Measurements from ENCODE around the gene RORC. TPM values are rescaled to one million over a fixed set of nuclear protein-coding genes. Genes with fewer than 3 reads are reported as not detected.

RORC gene
- total RNA-seq, 1 donor from 2014 or later: 0.45 TPM

Other genes starting within 250 kb of the RORC start
- gene SNX27, start 219.8 kb downstream of the RORC start, total RNA-seq: 60.4 TPM
- 0.36 TPM for gene CELF3, start 115.0 kb downstream of the RORC start, total RNA-seq
- gene RIIAD1, start 110.3 kb downstream of the RORC start, total RNA-seq: 1.1 TPM
- gene MRPL9, start 68.3 kb downstream of the RORC start, total RNA-seq: 44.4 TPM
- 13.2 TPM for gene TDRKH, start 41.3 kb downstream of the RORC start, total RNA-seq
- gene LINGO4, start 26.4 kb downstream of the RORC start, total RNA-seq: not detected
- 0.45 TPM for gene C2CD4D, start 8.0 kb upstream of the RORC start, total RNA-seq
- gene THEM5, start 21.9 kb upstream of the RORC start, total RNA-seq: not detected
- gene THEM4, start 77.7 kb upstream of the RORC start, total RNA-seq: 14.9 TPM
- 550 TPM for gene S100A10, start 162.1 kb upstream of the RORC start, total RNA-seq
- gene S100A11, start 205.2 kb upstream of the RORC start, total RNA-seq: 231 TPM

All from sciatic nerve (tissue), 1 donor.